ENCODE measurements around the gene ENTPD8.
"Not testable (repeated sequence)": the region's sequence is repeated elsewhere in the genome, so short reads cannot be mapped to it uniquely, and the experiment has no call there.

Gene ENTPD8

DNA sequence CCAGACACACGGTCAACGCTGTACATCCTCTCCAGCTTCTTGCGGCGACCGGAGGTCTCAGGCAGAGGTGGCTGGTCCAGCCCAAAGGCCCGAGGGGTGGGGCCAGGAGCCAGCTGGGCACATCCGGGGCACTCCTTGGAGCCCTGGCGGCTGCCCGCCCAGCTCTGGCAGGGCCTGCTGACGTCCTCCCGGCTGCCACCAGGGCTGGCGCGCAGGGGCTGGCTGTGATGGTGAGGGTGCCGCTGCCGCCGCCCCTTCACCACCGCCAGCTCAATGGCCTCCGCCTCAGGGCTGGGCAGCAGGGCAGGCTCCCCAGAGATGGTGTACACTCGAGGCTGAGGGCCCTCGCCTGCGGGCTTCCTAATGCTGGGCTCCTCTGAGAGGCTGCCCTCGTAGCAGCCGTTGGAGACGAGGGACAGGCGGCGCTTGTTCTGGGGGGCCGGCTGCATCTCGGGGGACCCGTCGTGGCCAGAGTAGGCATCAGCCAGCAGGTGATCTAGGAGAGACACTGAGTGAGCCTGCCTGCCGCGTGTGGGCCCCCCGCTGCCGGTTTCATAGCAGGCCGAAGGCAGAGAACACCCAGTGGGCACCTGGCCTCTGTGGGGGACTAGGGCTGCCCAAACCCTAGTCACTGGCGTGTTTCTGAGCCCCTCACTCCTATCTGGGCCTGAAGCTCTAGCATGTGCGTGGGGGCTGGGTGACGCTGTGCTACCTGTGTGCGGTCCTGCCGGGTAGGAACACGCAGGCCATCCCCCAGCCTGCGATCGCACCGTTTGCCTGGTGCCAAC is 16.4 kb upstream of the ENTPD8 start:
- DNase-seq, result no peak

DNA sequence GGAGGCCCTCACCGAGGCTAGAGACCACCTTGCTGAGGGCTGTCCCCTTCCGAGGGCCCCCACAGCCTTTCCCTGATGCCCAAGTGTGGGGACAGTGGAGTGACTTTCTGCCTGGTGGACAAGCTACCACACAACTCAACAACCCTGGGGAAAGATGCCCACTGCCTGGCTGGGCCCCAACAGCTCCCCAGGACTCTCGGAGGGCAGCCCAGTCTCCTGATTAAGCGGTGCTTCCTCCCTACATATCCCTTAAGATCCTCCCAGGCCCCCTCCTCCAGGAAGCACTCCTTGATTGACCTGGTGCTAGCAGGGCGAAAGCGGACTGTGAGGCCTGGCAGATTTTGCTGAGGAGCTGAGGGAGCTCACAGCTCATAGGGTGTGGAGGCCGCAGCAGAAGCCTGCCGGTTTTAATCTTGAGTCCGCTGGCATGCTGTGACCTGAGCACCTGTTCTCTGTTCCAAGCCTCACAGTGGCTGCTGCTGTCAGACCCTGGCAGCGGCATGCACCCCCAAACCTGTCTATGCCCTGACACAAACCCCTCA is 15.8 kb upstream of the ENTPD8 start:
- no peak for DNase-seq

DNA sequence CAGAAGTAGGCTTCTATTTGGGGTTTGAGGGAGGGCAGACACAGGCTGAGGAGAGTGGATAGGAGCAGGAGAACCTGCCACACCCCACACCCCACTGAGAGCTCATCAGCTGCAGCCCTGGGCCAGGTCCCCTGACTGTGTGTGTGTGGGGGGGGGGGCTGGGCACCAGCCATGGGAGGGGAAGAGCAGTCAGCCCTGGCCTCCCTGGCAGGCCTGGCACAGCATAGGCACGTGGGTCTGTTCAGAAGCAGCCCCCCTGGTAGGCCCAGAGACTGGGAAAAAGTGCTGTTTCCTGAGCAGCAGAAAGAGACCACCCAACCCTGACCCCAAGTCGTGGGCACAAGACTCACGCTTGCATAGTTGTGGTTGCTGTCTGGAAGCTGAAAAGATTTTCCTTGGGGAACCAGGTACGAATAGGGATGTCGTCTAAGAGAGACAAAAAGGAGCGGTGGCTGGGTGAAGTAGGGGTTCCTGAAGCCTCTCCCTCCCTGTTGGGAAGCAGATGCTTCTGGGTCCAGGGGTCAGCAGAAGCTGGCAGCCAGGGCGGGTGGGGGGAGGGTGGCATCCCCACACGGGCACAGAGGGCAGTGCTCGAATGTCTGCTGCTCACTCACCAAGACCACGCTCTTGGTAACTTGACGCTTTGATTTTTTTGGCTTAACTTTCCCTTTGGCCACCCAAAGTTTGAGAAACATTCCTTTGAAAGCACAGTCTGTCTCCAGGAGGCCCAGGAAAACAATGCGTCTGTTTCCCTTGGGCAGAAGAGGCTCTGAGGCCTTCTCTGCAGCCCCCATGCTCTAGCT is 15.1 kb upstream of the ENTPD8 start:
- DNase-seq, result no peak

DNA sequence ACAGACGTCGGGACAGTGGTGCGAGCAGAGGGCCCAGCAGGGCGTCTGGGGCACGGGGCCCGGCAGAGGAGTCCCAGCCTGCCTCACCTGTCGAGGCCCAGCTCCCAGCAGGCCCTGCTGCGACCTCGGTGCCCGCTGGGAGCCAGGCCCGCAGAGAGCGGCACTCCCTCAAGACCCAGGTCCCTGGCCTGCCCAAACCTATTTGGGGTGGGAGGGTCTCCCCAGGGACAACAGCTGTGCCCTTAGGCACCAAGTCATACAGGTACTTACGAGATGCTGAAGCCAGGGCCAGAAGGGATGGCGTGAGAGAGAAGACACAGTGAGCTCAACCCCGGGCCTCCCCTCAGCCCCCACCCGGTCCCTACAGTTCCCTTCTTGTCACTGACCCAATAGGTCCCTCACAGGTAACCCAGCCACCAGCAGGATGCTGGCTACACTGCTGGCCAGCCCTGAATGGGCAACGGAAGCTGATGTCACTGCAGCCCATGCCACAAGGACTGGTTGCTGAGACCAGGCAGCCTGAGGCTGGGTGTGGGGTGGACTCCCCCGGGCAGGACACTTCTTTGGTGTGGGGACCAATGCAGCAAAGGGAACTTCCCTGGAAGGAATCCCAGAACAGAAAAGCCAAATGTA is 14.3 kb upstream of the ENTPD8 start:
- no peak for DNase-seq

DNA sequence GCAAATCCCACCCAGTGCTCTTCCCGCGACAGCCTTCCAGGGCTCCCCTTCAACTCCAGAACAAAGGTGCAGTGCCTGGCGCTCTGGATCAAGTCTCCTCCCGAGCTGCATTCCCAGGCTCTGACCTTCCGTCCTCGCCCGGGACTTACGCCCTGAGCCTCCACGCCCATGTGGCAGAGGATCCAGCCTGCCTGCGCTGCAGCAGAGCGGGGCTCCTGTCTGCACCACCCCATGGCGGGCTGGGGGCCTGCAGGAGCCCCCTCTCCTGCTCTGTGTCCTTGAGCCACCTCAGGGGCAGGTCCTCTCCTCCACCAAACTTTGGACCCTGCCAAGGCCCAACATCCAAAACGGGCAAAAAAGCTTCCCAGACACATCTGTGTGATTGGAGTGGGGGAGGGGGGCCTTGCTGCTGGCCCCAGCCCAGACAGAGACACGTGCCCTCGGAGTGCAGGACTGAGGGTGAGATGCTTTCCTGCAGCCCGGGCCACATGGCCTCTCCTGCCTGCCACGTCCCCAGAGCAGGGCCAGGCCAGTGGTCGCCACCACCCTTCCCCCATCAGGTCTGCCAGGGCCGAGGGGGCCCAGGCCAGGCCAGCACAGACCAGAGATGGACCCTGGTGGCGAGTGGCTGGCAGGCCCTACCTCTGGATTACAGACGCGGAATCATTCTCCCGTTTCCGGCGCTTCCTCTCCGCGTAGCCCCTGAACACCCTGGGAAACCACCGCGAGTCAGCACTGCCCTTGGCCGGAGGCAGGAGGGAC is 13.6 kb upstream of the ENTPD8 start:
- DNase-seq, result no peak

DNA sequence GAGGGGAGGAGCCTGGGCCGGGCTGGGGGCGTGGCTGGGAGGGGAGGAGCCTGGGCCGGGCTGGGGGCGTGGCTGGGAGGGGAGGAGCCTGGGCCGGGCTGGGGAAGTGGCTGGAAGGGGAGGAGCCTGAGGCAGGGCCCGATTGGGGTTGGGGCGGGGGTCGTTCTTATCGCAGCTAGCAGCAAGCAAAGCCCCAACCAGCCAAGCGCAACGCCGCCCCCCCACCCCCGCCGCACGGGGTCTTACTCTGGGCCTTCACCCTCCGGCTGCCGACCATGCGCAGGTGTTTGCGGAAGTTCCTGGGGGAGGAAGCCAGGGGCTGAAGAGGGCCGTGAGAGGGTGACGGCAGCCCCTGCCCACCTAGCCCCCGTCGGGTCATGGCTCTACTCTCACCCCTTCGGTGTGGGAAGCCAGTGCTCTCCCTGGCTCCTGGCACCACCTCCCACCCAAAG is 13.0 kb upstream of the ENTPD8 start:
- peak; percentile 51 for DNase-seq

DNA sequence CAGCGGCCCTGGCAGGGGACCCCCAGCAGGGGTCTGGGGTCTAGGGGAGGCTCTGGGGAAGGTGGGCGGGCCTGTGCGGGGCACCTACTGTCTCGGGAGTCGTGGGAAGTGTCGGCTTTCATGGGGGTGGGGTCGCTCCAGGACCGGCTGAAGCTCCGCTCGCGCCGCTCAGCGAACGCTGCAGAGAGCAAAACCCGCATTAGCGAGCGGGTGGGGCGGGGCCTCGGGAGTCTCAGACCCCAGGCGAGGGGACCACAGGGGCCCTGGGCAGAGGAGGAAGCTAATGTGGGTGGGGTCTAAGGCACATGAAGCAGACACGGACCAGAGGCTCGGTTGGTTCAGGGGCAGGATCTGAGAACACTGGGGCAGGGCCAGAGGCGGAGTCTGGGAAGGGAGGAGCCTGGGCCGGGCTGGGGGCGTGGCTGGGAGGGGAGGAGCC is 12.5 kb upstream of the ENTPD8 start:
- DNase-seq, result peak; percentile 68

DNA sequence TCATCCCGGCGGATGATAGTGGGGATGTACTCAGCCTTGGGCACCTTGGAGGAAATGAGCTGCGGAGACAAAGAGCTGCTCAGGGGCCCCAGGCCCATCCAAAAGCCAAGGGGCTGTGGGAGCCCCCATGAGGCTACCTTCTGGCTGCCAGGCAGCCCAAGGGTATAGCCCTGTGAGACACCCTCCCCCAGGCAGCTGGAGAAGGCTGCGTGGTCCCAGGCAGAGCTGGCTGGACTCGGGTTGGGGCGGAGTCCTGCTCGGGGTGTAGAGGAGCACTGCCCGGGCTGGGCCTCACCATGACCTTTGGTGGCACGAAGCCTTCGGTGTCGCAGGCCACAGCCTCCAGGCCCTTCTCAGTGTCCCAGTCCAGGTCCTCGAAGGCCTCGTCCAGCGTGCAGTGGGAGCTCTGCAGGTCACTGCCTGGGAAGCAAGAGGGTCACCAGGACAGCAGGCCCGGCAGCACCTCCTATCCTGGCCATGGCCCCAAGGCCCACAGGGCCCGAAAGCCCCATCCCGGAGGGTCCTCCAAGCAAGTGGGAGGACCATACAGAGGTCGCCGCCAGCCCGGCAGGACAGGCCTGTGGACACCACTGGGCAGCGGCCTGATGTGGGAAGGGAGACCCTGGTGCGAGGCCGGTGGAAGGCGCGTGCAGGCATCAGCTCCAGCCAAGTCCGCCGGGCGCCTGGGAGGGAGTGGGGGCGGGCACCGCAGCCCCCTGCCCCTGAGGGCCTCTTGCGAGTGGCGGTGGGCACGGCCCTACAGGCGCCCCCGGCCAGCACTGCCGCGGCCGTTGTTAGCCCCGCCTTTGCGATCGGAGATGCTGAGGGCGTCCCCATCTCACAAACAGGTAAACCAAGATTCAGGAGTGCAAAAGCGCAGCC is 11.8 kb upstream of the ENTPD8 start:
- DNase-seq, result no peak

DNA sequence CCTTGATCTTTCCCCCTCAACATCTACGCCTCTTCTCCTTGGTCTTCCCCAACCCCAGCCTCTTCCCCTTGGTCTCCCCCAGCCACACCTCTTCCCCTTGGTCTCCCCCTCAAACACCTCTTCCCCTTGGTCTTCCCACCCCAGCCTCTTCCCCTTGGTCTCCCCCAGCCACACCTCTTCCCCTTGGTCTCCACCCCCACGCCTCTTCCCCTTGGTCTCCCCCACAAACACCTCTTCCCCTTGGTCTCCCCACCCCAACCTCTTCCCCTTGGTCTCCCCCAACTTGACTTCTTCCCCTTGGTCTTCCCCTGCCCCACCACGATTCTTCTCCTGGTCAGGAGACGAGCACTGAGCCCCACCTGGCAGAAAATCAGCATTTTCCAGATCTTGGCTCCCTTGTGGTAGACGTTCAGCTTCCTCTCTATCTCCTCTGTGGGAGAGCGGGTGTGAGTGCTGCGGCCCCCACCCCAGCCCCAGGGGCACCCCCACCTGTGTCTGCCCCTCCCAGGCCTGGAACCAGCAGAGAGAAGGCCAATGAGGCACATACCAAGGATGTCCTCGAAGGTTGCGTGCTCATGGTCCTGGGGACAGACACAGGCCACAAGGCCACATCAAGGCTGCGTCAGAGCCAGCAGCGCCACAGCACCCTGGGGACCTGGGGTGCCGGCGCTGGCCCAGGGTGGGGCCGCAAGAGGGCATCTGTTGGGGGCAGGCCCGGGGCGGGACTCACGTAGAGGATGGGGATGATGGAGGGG is 11.0 kb upstream of the ENTPD8 start:
- no peak for DNase-seq

DNA sequence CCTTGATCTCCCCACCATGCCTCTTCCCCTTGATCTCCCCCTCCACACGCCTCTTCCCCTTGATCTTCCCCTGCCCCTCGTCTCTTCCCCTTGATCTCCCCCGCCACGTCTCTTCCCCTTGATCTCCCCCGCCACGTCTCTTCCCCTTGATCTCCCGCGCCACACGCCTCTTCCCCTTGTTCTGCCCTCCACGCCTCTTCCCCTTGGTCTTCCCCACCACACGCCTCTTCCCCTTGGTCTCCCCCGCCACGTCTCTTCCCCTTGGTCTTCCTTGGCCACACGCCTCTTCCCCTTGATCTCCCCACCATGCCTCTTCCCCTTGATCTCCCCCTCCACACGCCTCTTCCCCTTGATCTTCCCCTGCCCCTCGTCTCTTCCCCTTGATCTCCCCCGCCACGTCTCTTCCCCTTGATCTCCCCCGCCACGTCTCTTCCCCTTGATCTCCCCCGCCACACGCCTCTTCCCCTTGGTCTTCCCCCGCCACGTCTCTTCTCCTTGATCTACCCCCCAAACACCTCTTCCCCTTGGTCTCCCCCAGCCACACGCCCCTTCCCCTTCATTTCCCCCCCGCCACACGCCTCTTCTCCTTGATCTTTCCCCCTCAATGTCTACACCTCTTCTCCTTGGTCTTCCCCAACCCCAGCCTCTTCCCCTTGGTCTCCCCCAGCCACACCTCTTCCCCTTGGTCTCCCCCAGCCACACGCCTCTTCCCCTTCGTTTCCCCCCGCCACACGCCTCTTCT is 10.3 kb upstream of the ENTPD8 start:
- DNase-seq, result not testable (repeated sequence)

DNA sequence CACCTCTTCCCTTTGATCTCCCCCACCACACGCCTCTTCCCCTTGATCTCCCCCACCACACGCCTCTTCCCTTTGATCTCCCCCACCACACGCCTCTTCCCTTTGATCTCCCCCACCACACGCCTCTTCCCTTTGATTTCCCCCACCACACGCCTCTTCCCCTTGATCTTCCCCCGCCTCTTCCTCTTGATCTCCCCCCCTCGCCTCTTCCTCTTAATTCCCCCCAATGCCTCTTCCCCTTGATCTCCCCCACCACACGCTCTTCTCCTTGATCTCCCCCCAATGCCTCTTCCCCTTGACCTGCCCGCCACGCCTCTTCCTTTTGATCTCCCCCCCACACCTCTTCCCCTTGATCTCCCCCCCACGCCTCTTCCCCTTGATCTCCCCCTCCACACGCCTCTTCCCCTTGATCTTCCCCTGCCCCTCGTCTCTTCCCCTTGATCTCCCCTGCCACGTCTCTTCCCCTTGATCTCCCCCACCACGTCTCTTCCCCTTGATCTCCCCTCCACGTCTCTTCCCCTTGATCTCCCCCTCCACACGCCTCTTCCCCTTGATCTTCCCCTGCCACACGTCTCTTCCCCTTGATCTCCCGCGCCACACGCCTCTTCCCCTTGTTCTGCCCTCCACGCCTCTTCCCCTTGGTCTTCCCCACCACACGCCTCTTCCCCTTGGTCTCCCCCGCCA is 9.5 kb upstream of the ENTPD8 start:
- not testable (repeated sequence) for DNase-seq

DNA sequence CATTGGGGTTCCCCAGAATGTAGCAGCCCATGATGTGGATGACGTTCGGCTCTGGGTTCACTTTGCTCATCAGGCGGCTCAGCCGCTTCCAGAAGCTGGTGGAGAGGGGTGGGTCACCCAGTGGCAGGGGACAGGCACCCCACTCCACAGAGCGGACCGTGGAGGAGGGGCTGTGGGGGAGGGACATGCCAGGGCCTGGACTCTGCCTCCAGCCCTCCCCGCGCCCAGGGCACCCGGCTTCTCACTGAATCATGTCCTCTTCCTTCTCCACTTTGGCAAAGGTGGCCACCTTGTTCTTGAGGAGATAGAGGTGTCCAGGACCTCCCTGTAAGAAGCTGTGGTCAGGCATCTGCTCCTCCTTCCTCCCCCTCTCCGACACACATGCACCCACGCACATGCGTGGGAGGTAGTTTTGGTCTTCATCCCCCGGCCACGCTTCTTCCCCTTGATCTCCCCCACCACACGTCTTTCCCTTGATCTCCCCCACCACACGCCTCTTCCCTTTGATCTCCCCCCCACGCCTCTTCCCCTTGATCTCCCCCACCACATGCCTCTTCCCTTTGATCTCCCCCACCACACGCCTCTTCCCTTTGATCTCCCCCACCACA is 8.9 kb upstream of the ENTPD8 start:
- DNase-seq, result no peak

DNA sequence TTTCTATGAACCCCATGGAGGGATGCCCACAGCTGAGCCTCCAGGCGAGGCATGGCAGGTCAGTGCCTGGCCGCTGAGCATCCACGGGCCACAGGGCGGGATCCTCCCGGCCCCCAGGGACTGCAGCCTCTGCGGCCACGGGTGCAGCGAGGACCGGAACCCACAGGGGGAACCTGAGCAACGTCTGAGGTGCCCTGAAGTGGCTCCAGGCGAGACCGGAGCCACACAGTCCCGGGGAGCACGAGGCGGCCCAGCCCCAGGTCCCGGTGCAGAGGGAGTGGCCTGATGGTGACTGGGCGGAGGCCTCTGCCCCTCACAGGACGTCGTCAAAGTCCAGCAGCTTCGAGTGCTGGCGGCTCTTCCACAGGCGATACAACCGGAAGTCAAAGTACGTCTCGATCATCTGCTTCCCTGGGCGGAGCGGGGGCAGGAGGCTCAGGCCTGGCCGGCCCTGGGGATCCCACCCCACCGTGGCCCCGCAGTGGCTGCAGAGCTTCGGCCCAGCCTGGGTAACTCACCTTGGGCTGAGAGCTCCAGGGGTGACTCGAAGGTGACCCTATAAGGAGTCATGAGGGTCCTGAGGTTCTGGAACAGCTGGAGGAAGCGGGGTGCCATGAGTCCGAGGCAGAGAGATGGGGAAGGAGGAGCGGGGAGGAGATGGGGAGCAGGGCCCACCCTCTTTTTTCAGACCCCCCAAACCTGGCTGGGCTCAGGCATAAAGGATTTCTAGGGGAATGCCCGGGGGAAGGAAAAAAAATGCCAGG is 8.1 kb upstream of the ENTPD8 start:
- DNase-seq, result no peak

DNA sequence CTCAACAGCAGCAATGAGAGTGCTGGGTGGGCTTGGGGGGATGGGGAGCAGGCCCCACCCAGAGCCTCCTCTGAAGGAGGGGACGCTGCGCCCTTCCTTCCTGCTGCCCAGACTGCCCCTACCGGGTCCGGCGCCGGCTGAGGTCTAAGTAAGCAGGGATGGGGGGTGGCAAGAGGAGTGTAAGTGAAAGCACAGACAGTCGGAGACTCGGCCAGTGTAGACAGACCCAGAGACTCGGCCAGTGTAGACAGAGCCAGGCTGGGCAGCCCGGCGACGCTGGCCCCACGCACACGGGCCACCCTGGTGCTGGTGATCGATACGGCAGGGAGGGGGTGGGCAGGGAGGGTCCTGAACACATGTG is 7.4 kb upstream of the ENTPD8 start:
- DNase-seq, result no peak

DNA sequence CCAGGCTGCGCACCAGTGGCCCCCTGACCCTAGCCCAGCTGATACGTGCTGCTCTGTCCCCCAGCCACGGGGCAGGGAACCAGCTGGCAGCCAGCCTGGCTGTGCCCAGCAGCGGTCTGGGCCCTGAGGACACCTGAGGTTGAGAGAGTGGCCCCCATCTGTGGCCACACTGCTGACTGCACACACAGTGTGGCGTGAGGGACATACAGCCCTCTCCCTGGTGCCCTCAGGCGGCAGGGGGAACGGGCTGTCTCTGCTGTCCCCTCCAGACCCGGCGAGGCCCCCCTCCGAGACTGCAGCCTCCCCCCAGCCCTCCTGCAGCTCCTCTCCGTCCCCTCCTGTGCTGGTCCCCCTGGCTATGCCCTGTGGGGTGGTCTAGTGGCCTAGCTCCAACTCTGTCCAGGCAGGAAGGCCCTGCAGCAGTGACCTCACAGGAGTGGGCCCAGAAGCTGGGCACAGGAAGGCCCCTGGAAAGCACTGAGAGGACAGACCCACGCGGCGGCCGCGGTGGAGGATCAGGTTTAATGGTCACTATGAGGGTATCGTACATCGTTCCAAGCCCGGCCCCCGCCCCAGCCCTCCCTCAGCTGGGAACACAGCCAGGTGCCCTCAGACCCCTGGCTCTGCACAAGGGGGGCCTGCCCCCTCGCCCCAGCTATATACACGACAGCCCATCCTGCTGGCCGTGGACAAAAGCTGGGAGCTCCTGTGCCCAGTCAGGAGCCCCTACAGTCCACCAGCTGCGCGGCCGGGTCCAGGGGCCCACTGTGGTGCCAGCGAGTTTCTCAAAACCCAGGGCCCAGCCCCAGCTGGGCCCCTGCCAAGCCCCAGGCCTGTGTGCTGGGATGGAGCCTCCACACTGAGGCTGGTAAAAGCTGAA is 6.8 kb upstream of the ENTPD8 start:
- no peak for DNase-seq

DNA sequence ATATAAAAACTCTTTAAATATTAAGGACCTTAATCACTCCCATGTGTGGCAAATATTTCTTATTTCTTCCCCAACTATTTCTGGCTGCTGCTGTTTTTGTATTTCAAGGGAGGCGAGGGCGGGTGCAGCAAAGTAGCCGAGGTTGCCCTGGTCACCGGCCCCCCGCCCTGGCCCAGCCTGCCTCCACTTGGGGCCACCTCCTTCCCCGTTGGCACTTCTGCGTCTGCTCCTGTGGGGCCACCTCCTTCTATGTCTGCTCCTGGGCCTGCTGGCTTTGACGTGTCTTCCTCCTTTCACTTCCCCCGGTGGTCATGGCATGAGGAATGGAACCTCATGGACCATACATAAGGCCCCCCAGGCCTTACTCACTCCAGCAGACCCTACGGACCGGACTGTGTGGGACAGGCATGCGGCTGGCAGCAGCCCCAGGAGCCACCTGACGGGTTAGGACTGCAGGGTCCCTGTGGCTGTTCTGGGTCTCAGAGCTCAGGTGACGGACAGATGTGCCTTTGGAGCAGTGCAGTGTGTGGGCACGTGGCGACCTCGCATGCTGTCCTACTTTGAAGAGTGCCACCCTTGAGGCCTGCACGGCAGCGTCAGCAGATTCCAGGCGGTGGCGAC is 5.8 kb upstream of the ENTPD8 start:
- no peak for DNase-seq

DNA sequence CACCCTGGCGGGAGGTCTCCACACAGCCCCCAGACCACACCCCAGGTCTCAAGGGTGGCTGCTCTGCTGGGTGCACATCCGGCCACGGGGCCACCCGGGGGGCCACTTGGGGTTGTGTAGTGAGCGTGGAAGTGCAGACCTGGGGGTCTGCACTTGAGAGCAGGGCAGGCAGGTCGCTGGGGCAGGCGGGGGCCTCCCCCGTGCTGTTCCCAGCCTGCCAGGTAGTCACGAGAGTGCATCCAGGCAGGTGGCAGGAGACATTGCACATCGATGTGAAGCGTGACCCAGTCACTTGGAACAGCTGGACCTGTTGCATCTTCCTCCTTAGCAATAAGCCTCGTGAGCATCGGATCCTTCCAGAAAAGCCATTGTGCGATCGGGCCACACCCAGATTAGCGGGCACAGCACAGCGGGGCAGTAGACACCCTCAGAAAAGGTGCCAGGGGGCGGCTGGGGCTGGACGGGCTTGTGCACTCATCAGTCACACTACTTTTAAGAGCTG is 4.8 kb upstream of the ENTPD8 start:
- DNase-seq, result no peak
